Fibroblast of pulmonary artery (primary cell): ENCODE results near the gene ASB13.

Source experiments
- DNase-seq: peaks from one replicate; pipeline ENCODE4 v3.0.0-alpha.2; 2010; ENCODE audit warnings: low read depth
- H3K4me3 ChIP-seq: replicated peaks from 2 replicates; pipeline ENCODE4 v1.5.1; 2011; ENCODE audit warnings: low read depth, mild to moderate bottlenecking, control low read depth, low read length, moderate library complexity
- CTCF ChIP-seq: IDR thresholded peaks from 2 replicates; pipeline ENCODE4 v1.5.1; 2011; ENCODE audit warnings: mild to moderate bottlenecking, control low read depth, low read length, inconsistent platforms; ENCODE audit errors: missing control alignments

The ASB13 gene

GRCh38 chr10:5607594-5607993, 58.8 kb downstream of the ASB13 start:
- no peak for TF ChIP-seq CTCF
- DNase-seq: no peak
- no peak overlapping the region for H3K4me3 ChIP-seq

- no peak for TF ChIP-seq CTCF
- DNase-seq: no peak
- no peak overlapping the region for H3K4me3 ChIP-seq
Observed at GRCh38 chr10:5606864-5607263, 59.5 kb downstream of the ASB13 start.

- TF ChIP-seq CTCF: no peak
- H3K4me3 ChIP-seq: no peak overlapping the region
- DNase-seq: no peak
Observed at GRCh38 chr10:5606321-5606720, 60.1 kb downstream of the ASB13 start.

DNA sequence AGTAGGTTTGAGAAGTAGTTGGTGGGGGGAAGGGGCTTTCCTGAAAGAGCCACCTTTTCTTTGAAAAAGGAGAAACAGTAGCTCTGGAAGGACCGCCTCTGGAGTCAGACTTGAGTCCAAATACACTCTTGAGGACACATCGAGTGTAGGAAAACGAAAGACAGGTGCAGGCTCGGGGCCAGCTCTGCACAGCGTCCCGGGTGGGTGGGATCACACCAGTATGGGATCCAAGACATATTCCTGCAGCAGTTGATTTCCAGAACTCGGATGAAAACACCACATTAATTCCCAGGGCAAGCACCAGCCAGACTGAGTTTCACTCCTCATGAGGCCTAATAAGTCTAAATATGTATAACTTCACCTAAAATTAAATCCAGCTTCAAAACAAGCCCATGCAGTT, 61.4 kb downstream of the ASB13 start:
- no peak for TF ChIP-seq CTCF
- no peak for DNase-seq

GRCh38 chr10:5604236-5604925, 62.0 kb downstream of the ASB13 start:
- H3K4me3 ChIP-seq: no peak overlapping the region
- DNase-seq: no peak
- TF ChIP-seq CTCF: no peak

More for the DNA sequence above, 61.4 kb downstream of the ASB13 start:
- H3K4me3 ChIP-seq: no peak overlapping the region

DNA sequence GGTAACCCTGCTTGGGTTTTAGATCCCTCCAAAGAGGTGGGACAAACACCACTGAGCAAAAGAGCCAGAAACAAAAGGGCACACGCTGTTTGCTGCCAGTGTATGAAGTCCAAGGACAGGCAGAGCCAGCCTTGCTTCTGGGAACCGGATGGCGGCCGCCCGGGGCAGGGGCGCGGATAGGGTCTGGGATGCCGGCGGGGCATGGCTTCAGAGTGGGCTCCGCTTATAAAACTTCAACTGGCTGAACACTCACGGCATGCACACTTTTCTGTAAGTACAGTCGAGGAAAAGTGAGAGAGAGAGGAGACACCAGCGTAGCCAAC, 62.6 kb downstream of the ASB13 start:
- DNase-seq: no peak
- TF ChIP-seq CTCF: no peak
- H3K4me3 ChIP-seq: no peak overlapping the region
